GM21723 (cell line): ENCODE data around the gene FCER1G.

Source experiments
- ATAC-seq: cut with Tn5 transposase; IDR thresholded peaks from one replicate; pipeline ENCODE4 v1.9.1; 2021; ENCODE audit warnings: mild to moderate bottlenecking, moderate library complexity; ENCODE audit not compliant: unreplicated experiment

The FCER1G gene

DNA sequence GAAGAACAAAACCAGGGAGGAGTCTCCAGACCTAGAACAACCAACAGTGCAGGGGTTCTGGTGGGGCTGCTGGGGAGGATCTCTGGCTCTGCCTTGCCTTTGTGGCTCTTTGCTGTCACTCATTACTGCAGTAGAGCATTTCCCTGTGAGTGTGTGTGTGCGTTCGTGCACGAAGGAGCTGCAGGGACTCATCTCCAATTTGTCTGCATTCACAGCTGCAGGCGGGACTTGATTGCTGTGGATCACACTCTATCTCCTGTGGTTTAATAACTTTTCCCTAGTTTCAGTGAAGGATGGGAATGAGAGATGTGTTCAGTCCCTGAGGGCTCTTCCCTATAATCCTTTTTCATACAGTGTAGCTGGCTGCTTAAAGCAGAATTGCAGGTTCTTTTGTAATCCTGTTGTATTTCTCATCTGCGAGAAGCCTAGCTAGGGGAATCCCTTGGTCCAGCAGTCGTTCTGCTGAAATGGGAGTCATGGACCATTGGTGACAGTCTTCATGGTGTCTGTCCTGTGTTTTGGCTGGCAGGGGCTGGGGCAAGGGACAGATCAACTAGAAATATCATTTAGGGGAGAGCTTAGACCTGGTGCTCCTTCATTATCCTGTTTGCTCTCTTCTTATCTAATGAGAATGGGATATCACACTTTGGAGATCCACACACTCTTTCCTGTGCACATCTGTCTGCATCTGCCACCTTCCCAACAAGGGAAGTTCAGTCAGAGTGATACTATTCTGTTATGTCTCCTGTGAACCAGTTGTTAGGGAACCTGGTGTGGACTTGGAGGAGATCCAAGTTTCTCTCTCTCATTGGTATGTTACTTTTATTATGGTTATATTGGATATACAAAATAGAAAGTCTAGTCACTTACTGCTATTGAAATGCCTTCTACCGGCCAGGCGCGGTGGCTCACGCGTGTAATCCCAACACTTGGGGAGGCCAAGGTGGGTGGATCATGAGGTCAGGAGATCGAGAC is 46.5 kb downstream of the FCER1G start:
- ATAC-seq = no peak

DNA sequence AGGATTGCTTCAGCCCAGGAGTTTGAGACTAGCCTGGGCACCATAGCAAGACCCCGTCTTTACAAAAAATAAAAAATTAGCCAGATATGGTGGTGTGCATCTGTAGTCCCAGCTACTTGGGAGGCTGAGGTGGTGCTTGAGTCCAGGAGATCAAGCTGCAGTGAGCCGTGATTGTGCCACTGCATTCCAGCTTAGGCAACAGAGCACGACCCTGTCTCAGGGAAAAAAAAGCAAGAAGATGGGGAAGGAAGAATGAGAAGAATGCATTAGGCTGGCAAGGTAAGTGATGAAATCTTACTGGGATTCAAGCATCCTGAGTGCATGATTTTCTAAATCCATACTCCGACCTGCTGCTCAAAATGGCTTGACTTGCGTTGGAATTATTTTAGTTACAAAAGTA is 50.2 kb downstream of the FCER1G start:
- no peak for ATAC-seq

DNA sequence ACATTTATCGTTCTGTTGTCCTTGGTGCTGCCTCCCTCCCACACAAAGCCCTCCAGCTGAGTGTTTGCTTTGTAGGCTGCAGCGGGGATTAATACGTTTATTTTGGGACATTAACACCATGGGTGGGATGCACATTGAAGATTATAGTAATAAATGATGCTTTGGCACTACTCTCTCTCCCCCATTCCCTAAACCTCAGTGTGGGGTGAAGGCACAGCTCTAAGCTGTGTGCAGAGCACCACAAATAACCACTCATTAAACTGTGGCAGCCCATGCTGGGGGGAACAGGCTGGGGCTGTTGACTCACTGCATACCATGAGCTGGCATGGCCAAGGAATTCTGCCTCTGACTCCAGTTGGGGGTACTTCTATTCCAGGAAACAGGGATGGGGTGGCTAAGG is 51.1 kb downstream of the FCER1G start:
- ATAC-seq = no peak

DNA sequence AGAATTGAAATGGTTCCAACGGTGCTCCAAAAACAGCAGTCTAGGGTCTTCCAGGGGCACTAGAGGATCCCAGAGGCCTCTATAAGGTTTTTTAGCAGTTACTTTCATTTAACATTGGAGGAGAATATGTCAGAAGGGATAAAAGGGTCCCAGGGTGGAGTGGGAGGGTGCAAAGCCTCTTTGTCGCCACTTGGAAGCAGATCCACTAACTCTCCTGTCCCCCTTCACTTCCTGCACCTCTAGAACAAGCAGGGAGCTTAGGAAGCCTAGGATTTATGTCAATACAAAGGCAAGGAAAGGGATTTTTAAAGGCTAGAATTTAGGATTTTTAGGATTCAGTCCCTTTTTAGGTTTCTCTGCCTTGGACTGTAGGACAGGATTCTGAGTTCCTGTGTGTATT is 51.7 kb downstream of the FCER1G start:
- ATAC-seq = no peak

DNA sequence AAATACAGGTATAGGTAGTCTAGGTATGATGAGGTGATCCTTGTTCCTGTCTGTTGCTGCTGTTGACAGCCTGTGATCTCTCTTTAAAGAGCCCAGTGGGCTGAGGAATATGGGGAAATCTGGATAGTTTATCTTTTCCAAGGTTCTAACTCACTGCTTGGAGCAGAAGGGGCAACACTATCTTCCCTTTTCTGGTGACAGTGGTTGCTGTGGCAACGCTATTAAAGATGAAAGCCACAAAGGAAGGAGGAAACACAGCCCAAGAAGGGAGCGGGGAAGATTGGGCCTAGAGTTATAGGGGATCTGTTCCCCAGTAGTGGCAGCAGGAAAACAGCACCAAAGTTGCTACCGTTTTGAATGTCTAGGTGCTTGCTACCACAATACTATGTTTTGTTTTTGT is 52.2 kb downstream of the FCER1G start:
- no peak for ATAC-seq
